Naive thymus-derived CD4-positive, alpha-beta T cell (primary cell): Measurements from ENCODE around the gene HOXA6. TPM values are rescaled to one million over a fixed set of nuclear protein-coding genes. Genes with fewer than 3 reads are reported as not detected.

Source experiments
- ATAC-seq: fragments of 150-1000 bp; cut with Tn5 transposase; 2 replicates; pipeline ENCODE4 v1.10.0; 2021; ENCODE audit warnings: mild to moderate bottlenecking, moderate library complexity
- CTCF ChIA-PET: fragments of 350-600 bp; sonication (Branson Sonifier 250); formaldehyde crosslinking; loops from one replicate; lab custom pipeline; 2021; ENCODE audit warnings: antibody characterized with exemption; lab: Charles Lee
- POLR2A ChIA-PET: fragments of 350-600 bp; sonication (Branson Sonifier 250); formaldehyde crosslinking; loops from one replicate; lab custom pipeline; 2021; ENCODE audit warnings: antibody characterized with exemption, inconsistent platforms; lab: Charles Lee
- DNase-seq, 9 donors: peaks; one replicate each; pipeline versions ENCODE4 v3.0.0 to v3.0.0-alpha.2; 2020 to 2022; ENCODE audit warnings: mixed read lengths in 1 of 9
- H3K27ac ChIP-seq: one replicate; pipeline ENCODE4 v1.7.0; 2013; ENCODE audit warnings: mild to moderate bottlenecking, low read depth, low read length, moderate library complexity
- H3K27me3 ChIP-seq, 2 donors: one replicate each; pipeline ENCODE4 v1.7.0; 2013; ENCODE audit warnings: low read length in 2 of 2, mild to moderate bottlenecking in 2 of 2, moderate library complexity in 2 of 2; ENCODE audit not compliant: control insufficient read depth in 2 of 2, insufficient read depth in 2 of 2
- H3K36me3 ChIP-seq, 3 experiments: 1 replicate in 2 of 3; 2 replicates in 1 of 3; pipeline ENCODE4 v1.7.0; 2013; ENCODE audit warnings: low read length in 3 of 3, mild to moderate bottlenecking in 3 of 3, moderate library complexity in 1 of 3; ENCODE audit not compliant: insufficient read depth in 3 of 3, control insufficient read depth in 2 of 3
- H3K4me1 ChIP-seq, 2 donors: one replicate each; pipeline ENCODE4 v1.7.0; 2013; ENCODE audit warnings: low read length in 2 of 2, mild to moderate bottlenecking in 2 of 2, moderate library complexity in 1 of 2; ENCODE audit not compliant: control insufficient read depth in 2 of 2, insufficient read depth in 2 of 2
- H3K4me3 ChIP-seq: 2 replicates; pipeline ENCODE4 v1.7.0; 2013; ENCODE audit warnings: mild to moderate bottlenecking, low read length
- H3K9me3 ChIP-seq, 3 experiments: 1 replicate in 2 of 3; 2 replicates in 1 of 3; pipeline ENCODE4 v1.7.0; 2013; ENCODE audit warnings: low read length in 3 of 3; ENCODE audit not compliant: control insufficient read depth in 2 of 3
- H3K27ac Mint-ChIP-seq, 9 donors: one replicate each; pipeline ENCODE4 v1.8.0; 2020 to 2022; ENCODE audit warnings: mixed read lengths in 9 of 9, mild to moderate bottlenecking in 8 of 9, moderate library complexity in 5 of 9, inconsistent platforms in 2 of 9
- H3K27me3 Mint-ChIP-seq, 5 donors: one replicate each; pipeline ENCODE4 v1.8.0; 2021 to 2022; ENCODE audit warnings: mixed read lengths in 5 of 5, mild to moderate bottlenecking in 1 of 5
- H3K36me3 Mint-ChIP-seq, 5 donors: one replicate each; pipeline ENCODE4 v1.8.0; 2020 to 2022; ENCODE audit warnings: mixed read lengths in 5 of 5, mild to moderate bottlenecking in 3 of 5, inconsistent platforms in 1 of 5
- H3K4me1 Mint-ChIP-seq, 7 donors: one replicate each; pipeline ENCODE4 v1.8.0; 2020 to 2022; ENCODE audit warnings: mixed read lengths in 7 of 7, mild to moderate bottlenecking in 3 of 7, inconsistent platforms in 1 of 7
- H3K4me3 Mint-ChIP-seq, 10 donors: one replicate each; pipeline ENCODE4 v1.8.0; 2020 to 2022; ENCODE audit warnings: mild to moderate bottlenecking in 10 of 10, mixed read lengths in 10 of 10, moderate library complexity in 6 of 10, inconsistent platforms in 2 of 10
- H3K9me3 Mint-ChIP-seq, 11 donors: one replicate each; pipeline ENCODE4 v1.8.0; 2020 to 2022; ENCODE audit warnings: mixed read lengths in 11 of 11, mild to moderate bottlenecking in 4 of 11, inconsistent platforms in 1 of 11, moderate library complexity in 1 of 11
- intact Hi-C, 2 donors: fragments of 100-400 bp; cut with micrococcal nuclease; formaldehyde crosslinking; loops; one replicate each; pipeline ENCODE4 v1.15.1; 2023
- polyA plus RNA-seq, 2 donors: library from polyadenylated mRNA; unstranded; fragments of 300-500 nt; fragmentation: Illumina TruSeq; gene quantifications; one replicate each; pipeline ENCODE4 v1.2.3, GENCODE V29; 2021
- total RNA-seq, 6 experiments: library from RNA in 5 of 6; stranded (reverse) in 5 of 6; gene quantifications; 1 replicate in 5 of 6; 2 replicates in 1 of 6; pipeline ENCODE4 v1.2.3 and lab custom pipeline; 2021 to 2026

The HOXA6 gene
- total and polyA plus RNA-seq, 7 experiments from 2014 or later, result 0.32 to 0.49 TPM; not detected in 5

GRCh38 chr7:27115221-27116026 lies 32.1 kb downstream of the HOXA6 start:
- no peaks in the 10 kb centered on the region for H3K4me1 ChIP-seq
- no peak overlapping the region for H3K4me3 Mint-ChIP-seq
- ATAC-seq (no peak), DNase-seq (no peak)
- H3K4me1 Mint-ChIP-seq, result no peaks in the 10 kb centered on the region
- no peaks in the 10 kb centered on the region for H3K9me3 ChIP-seq
- intact Hi-C loops, result no loop called here
- no peak overlapping the region for H3K27ac Mint-ChIP-seq
- H3K27ac ChIP-seq, result no peak overlapping the region
- CTCF ChIA-PET, result no interaction called here
- no peaks in the 10 kb centered on the region for H3K36me3 Mint-ChIP-seq
- H3K27me3 ChIP-seq, result no peaks in the 10 kb centered on the region
- H3K4me3 ChIP-seq, result no peak overlapping the region
- no peaks in the 10 kb centered on the region for H3K36me3 ChIP-seq
- peaks cover 0 to 24% (median 7%) of the 10 kb centered on the region in 5 donors for H3K27me3 Mint-ChIP-seq
- POLR2A ChIA-PET, result no interaction called here
- H3K9me3 Mint-ChIP-seq, result no peaks in the 10 kb centered on the region

- ATAC-seq (no peak), DNase-seq (no peak)
- Histone ChIP-seq H3K27ac (no peak overlapping the region), H3K4me3 (no peak overlapping the region), H3K27me3 (no peaks in the 10 kb centered on the region), H3K9me3 (no peaks in the 10 kb centered on the region), H3K36me3 (no peaks in the 10 kb centered on the region), H3K4me1 (no peaks in the 10 kb centered on the region)
- ChIA-PET POLR2A (no interaction called here), CTCF (no interaction called here)
- Mint-ChIP-seq H3K4me3 (no peak overlapping the region), H3K27me3 (peaks cover 0 to 24% (median 7%) of the 10 kb centered on the region in 5 donors), H3K36me3 (no peaks in the 10 kb centered on the region), H3K4me1 (no peaks in the 10 kb centered on the region), H3K9me3 (no peaks in the 10 kb centered on the region), H3K27ac (no peak overlapping the region)
- intact Hi-C loops, result no loop called here
Measured at GRCh38 chr7:27114881-27115220, 32.7 kb downstream of the HOXA6 start.

DNA sequence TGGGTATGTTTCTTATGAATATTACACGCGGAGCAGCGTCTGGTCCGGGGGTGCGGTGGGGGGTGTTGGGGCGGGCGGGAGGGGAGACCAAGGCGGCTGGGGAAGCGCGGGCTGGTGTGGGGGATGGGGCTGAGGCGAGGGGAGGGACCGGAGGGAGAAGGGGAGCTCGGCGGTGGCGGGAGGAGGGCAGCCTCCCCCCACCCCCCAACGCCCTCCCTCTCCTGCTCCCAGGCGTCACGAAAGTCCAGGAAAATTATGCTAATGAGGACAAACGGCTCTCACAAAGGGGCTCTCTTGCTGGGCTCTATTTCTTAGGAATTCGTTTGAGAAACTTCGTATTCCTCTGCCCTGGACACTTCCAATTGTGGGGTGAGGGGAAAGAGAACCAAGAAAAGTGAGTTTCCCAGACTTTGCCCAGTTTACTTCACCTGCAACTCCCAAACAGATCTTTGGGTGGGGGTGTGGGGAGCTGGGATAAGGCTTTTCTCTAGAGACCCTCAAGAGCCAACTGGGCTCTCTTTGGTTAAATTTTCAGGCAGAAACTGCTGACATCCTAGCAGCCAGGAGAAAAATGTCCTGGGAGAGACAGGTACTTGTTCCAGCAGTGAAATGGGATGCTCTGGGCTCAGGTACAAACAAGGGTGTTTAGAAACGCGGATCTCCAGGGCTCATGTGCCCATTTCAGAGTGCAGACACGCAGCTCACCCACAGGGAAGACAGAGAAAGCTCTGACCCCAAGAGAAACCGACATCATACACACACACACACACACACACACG lies 33.4 kb downstream of the HOXA6 start:
- ATAC-seq, result no peak
- Mint-ChIP-seq H3K36me3 (no peaks in the 10 kb centered on the region), H3K9me3 (no peaks in the 10 kb centered on the region), H3K4me1 (no peaks in the 10 kb centered on the region), H3K27ac (no peak overlapping the region), H3K4me3 (no peak overlapping the region), H3K27me3 (peaks cover 0 to 24% (median 7%) of the 10 kb centered on the region in 5 donors)
- no peak for DNase-seq
- CTCF ChIA-PET, result interaction anchor here (0.6 kb wide), 1 partner anchor 35 kb away, joined by 3 read pairs; no protein-coding TSS in a partner anchor
- Histone ChIP-seq H3K4me3 (no peak overlapping the region), H3K9me3 (no peaks in the 10 kb centered on the region), H3K27ac (no peak overlapping the region), H3K36me3 (no peaks in the 10 kb centered on the region), H3K4me1 (no peaks in the 10 kb centered on the region), H3K27me3 (no peaks in the 10 kb centered on the region)
- POLR2A ChIA-PET, result no interaction called here
- intact Hi-C loops, result no loop called here

GRCh38 chr7:27112955-27113949 lies 34.3 kb downstream of the HOXA6 start:
- Histone ChIP-seq H3K27me3 (no peaks in the 10 kb centered on the region), H3K36me3 (no peaks in the 10 kb centered on the region), H3K27ac (no peak overlapping the region), H3K4me1 (no peaks in the 10 kb centered on the region), H3K4me3 (no peak overlapping the region), H3K9me3 (no peaks in the 10 kb centered on the region)
- Mint-ChIP-seq H3K4me1 (no peaks in the 10 kb centered on the region), H3K9me3 (no peaks in the 10 kb centered on the region), H3K4me3 (no peak overlapping the region), H3K36me3 (peaks cover 0 to 3% (median 0%) of the 10 kb centered on the region in 5 donors), H3K27me3 (peaks cover 0 to 20% (median 7%) of the 10 kb centered on the region in 5 donors), H3K27ac (no peak overlapping the region)
- ChIA-PET POLR2A (no interaction called here), CTCF (no interaction called here)
- intact Hi-C loops, result no loop called here
- ATAC-seq, result no peak
- no peak for DNase-seq

GRCh38 chr7:27112361-27112760 lies 35.2 kb downstream of the HOXA6 start:
- Mint-ChIP-seq H3K9me3 (peaks cover 0 to 4% (median 0%) of the 10 kb centered on the region in 11 donors), H3K4me1 (no peaks in the 10 kb centered on the region), H3K27me3 (peaks cover 4 to 14% (median 5%) of the 10 kb centered on the region in 5 donors), H3K4me3 (no peak overlapping the region), H3K36me3 (peaks cover 0 to 3% (median 0%) of the 10 kb centered on the region in 5 donors), H3K27ac (no peak overlapping the region)
- no peaks in the 10 kb centered on the region for H3K9me3 ChIP-seq
- no peaks in the 10 kb centered on the region for H3K36me3 ChIP-seq
- CTCF ChIA-PET, result no interaction called here
- POLR2A ChIA-PET, result no interaction called here
- DNase-seq (no peak), ATAC-seq (no peak)
- intact Hi-C loops, result no loop called here
- H3K27me3 ChIP-seq, result no peaks in the 10 kb centered on the region
- H3K27ac ChIP-seq, result no peak overlapping the region
- H3K4me3 ChIP-seq, result no peak overlapping the region
- H3K4me1 ChIP-seq, result no peaks in the 10 kb centered on the region

- H3K27me3 ChIP-seq, result no peaks in the 10 kb centered on the region
- CTCF ChIA-PET, result no interaction called here
- intact Hi-C loops, result no loop called here
- no peaks in the 10 kb centered on the region for H3K36me3 ChIP-seq
- Mint-ChIP-seq H3K27ac (no peak overlapping the region), H3K9me3 (peaks cover 0 to 4% (median 0%) of the 10 kb centered on the region in 11 donors), H3K4me1 (no peaks in the 10 kb centered on the region), H3K36me3 (peaks cover 0 to 3% (median 0%) of the 10 kb centered on the region in 5 donors), H3K4me3 (no peak overlapping the region), H3K27me3 (peaks cover 4 to 14% (median 6%) of the 10 kb centered on the region in 5 donors)
- no peaks in the 10 kb centered on the region for H3K9me3 ChIP-seq
- POLR2A ChIA-PET, result no interaction called here
- no peak for ATAC-seq
- H3K4me1 ChIP-seq, result no peaks in the 10 kb centered on the region
- DNase-seq, result no peak
- no peak overlapping the region for H3K27ac ChIP-seq
- no peak overlapping the region for H3K4me3 ChIP-seq
Measured at GRCh38 chr7:27111751-27112277, 35.8 kb downstream of the HOXA6 start.
